GM23248 (cell line): ENCODE results near the gene LRRC53. TPM values are rescaled to one million over a fixed set of nuclear protein-coding genes. Genes with fewer than 3 reads are reported as not detected.

Experiments
- DNase-seq: peaks from one replicate; pipeline ENCODE4 v3.0.0-alpha.2; 2015
- H2AFZ ChIP-seq: fragments of 200-600 bp; sonication (generic); 2 replicates; pipeline ENCODE4 v1.6.1; 2016; ENCODE audit warnings: antibody characterized with exemption
- H3F3A ChIP-seq: fragments of 200-600 bp; sonication (generic); 2 replicates; pipeline ENCODE4 v1.6.1; 2016; ENCODE audit warnings: mild to moderate bottlenecking, antibody characterized with exemption, mixed run types; ENCODE audit not compliant: insufficient read depth
- H3K27ac ChIP-seq: fragments of 200-600 bp; sonication (generic); 2 replicates; pipeline ENCODE4 v1.5.1; 2016; ENCODE audit warnings: mild to moderate bottlenecking
- H3K27me3 ChIP-seq: fragments of 200-600 bp; sonication (generic); replicated peaks from 2 replicates; pipeline ENCODE4 v1.6.1; 2016; ENCODE audit warnings: mild to moderate bottlenecking; ENCODE audit not compliant: insufficient read depth
- H3K36me3 ChIP-seq: fragments of 200-600 bp; sonication (generic); 2 replicates; pipeline ENCODE4 v1.6.1; 2016; ENCODE audit warnings: low read depth, mild to moderate bottlenecking
- H3K4me1 ChIP-seq: fragments of 200-600 bp; sonication (generic); 2 replicates; pipeline ENCODE4 v1.6.1; 2016; ENCODE audit warnings: mild to moderate bottlenecking; ENCODE audit not compliant: insufficient read depth
- H3K4me2 ChIP-seq: fragments of 200-600 bp; sonication (generic); one replicate; pipeline ENCODE4 v1.6.1; 2016; ENCODE audit warnings: mild to moderate bottlenecking; ENCODE audit not compliant: unreplicated experiment
- H3K4me3 ChIP-seq: fragments of 200-600 bp; sonication (generic); 2 replicates; pipeline ENCODE4 v1.5.1; 2016; ENCODE audit warnings: mild to moderate bottlenecking
- H3K79me2 ChIP-seq: fragments of 200-600 bp; sonication (generic); 2 replicates; pipeline ENCODE4 v1.6.1; 2016; ENCODE audit warnings: mild to moderate bottlenecking; ENCODE audit not compliant: insufficient read depth
- H3K9ac ChIP-seq: fragments of 200-600 bp; sonication (generic); 2 replicates; pipeline ENCODE4 v1.6.1; 2016; ENCODE audit warnings: mild to moderate bottlenecking
- H3K9me2 ChIP-seq: fragments of 200-600 bp; sonication (generic); 2 replicates; pipeline ENCODE4 v1.6.1; 2016; ENCODE audit warnings: mixed run types, mild to moderate bottlenecking, moderate library complexity; ENCODE audit not compliant: insufficient read depth
- H3K9me3 ChIP-seq: fragments of 200-600 bp; sonication (generic); one replicate; pipeline ENCODE4 v1.6.1; 2017; ENCODE audit warnings: low read depth
- H4K20me1 ChIP-seq: fragments of 200-600 bp; sonication (generic); 2 replicates; pipeline ENCODE4 v1.6.0; 2016; ENCODE audit not compliant: insufficient read depth
- EZH2 ChIP-seq: fragments of 200-600 bp; sonication (generic); IDR thresholded peaks from 2 replicates; pipeline ENCODE4 v1.6.1; 2018; ENCODE audit warnings: antibody characterized with exemption, mild to moderate bottlenecking; ENCODE audit not compliant: insufficient read depth, poor library complexity, severe bottlenecking
- EZH2phosphoT487 ChIP-seq: fragments of 200-600 bp; sonication (generic); IDR thresholded peaks from 2 replicates; pipeline ENCODE4 v1.6.1; 2018; ENCODE audit warnings: antibody characterized with exemption, moderate library complexity, mild to moderate bottlenecking, low read depth; ENCODE audit not compliant: insufficient read depth
- WGBS, 2 experiments: methylation state at CpG; one replicate each; pipeline ENCODE4 v1.1.6; 2015 to 2017; ENCODE audit warnings: low lambda C conversion rate in 2 of 2, low coverage in 1 of 2; ENCODE audit errors: missing lambda C conversion rate in 2 of 2; 5-methylcytosine and 5-hydroxymethylcytosine counted together
- in situ Hi-C: fragments of 300-500 bp; cut with MboI; formaldehyde crosslinking; loops from 2 replicates; pipeline ENCODE4 v1.15.0; 2020
- polyA plus RNA-seq: library from polyadenylated mRNA; unstranded; fragments of >200 nt; fragmentation: Nextera tagmentation; extraction: Ambion mirVana; gene quantifications from 2 replicates; pipeline ENCODE4 v1.2.1, GENCODE V29; 2016
- total RNA-seq: library from RNA; depleted of rRNA; stranded (reverse); fragments of >200 nt; shearing (Covaris generic); gene quantifications from 2 replicates; pipeline ENCODE4 v1.2.3, GENCODE V29; 2014; rRNA removed

The LRRC53 gene
- total and polyA plus RNA-seq, 2 experiments from 2014 or later: not detected

- H3K9me2 ChIP-seq: no peaks in the 10 kb centered on the region
- 30 to 49% methylated on average over 3 to 4 of the region's 4 CpGs for WGBS, 2 experiments
- no peak overlapping the region for H2AFZ ChIP-seq
- in situ Hi-C loops: no loop called here
- H3K9ac ChIP-seq: no peak overlapping the region
- H3K4me2 ChIP-seq: no peak overlapping the region
- no peak for DNase-seq
- no peaks in the 10 kb centered on the region for H3K4me1 ChIP-seq
- no peaks in the 10 kb centered on the region for H3K27me3 ChIP-seq
- no peaks in the 10 kb centered on the region for H4K20me1 ChIP-seq
- TF ChIP-seq EZH2 (no peak), EZH2phosphoT487 (no peak)
- H3K36me3 ChIP-seq: no peaks in the 10 kb centered on the region
- no peak overlapping the region for H3K27ac ChIP-seq
- no peaks in the 10 kb centered on the region for H3K9me3 ChIP-seq
- H3K79me2 ChIP-seq: no peaks in the 10 kb centered on the region
- no peaks in the 10 kb centered on the region for H3F3A ChIP-seq
- no peak overlapping the region for H3K4me3 ChIP-seq
Measured at GRCh38 chr1:74422421-74423292, 89.8 kb downstream of the LRRC53 start.

DNA sequence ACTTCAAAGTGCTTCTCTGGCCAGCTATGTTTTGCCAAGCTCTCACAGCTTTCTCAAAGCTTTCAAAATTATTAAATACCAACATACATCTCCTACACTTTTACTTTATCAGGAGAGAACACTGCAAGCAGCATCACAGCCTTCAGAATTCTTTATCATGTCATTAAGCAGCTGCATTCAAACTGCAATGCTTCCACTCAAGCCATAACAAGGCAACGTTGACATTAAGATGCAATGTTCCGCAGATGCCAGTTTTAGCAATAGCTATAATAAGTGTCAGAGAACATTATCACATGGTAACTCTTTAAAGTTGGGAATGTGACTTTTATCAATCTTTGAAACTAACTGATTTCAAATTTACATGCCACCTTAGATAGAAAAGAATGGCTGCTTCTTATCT lies 91.9 kb downstream of the LRRC53 start:
- no peaks in the 10 kb centered on the region for H4K20me1 ChIP-seq
- H3F3A ChIP-seq: no peaks in the 10 kb centered on the region
- H3K36me3 ChIP-seq: no peaks in the 10 kb centered on the region
- no peaks in the 10 kb centered on the region for H3K27me3 ChIP-seq
- H3K27ac ChIP-seq: no peak overlapping the region
- TF ChIP-seq EZH2 (no peak), EZH2phosphoT487 (no peak)
- H3K4me2 ChIP-seq: no peak overlapping the region
- H3K4me1 ChIP-seq: no peaks in the 10 kb centered on the region
- no peak overlapping the region for H2AFZ ChIP-seq
- no peaks in the 10 kb centered on the region for H3K79me2 ChIP-seq
- H3K4me3 ChIP-seq: no peak overlapping the region
- in situ Hi-C loops: no loop called here
- no peak overlapping the region for H3K9ac ChIP-seq
- DNase-seq: no peak
- no peaks in the 10 kb centered on the region for H3K9me2 ChIP-seq
- 57 to 67% methylated on average over 2 of the region's 2 CpGs for WGBS, 2 experiments
- no peaks in the 10 kb centered on the region for H3K9me3 ChIP-seq

Other genes starting within 250 kb of the LRRC53 start
- not detected in 2 replicates for gene ERICH3, start 161.2 kb upstream of the LRRC53 start, total RNA-seq
- not detected in 2 replicates for gene ERICH3, start 161.2 kb upstream of the LRRC53 start, polyA plus RNA-seq
- 23.5 and 28.3 TPM in 2 replicates for gene CRYZ, start 220.4 kb upstream of the LRRC53 start, total RNA-seq
- gene CRYZ, start 220.4 kb upstream of the LRRC53 start, polyA plus RNA-seq: 26.1 and 26.9 TPM in 2 replicates
- gene TYW3, start 220.5 kb upstream of the LRRC53 start, total RNA-seq: 13.9 and 16.0 TPM in 2 replicates
- 15.4 and 16.0 TPM in 2 replicates for gene TYW3, start 220.5 kb upstream of the LRRC53 start, polyA plus RNA-seq